ENCODE data around the gene ERC2.

The ERC2 gene

GRCh38 chr3:55813268-55814097, 654.8 kb downstream of the ERC2 start:
- DNase-seq: no peak

- no peak for DNase-seq
Observed at GRCh38 chr3:55812394-55813013, 655.8 kb downstream of the ERC2 start.

GRCh38 chr3:55807210-55807609, 661.1 kb downstream of the ERC2 start:
- DNase-seq: no peak

- DNase-seq: no peak
Observed at GRCh38 chr3:55805169-55805568, 663.1 kb downstream of the ERC2 start.

- no peak for DNase-seq
Observed at GRCh38 chr3:55804170-55805095, 663.8 kb downstream of the ERC2 start.

- DNase-seq: no peak
Observed at GRCh38 chr3:55802816-55803215, 665.5 kb downstream of the ERC2 start.

- no peak for DNase-seq
Observed at GRCh38 chr3:55801676-55802075, 666.6 kb downstream of the ERC2 start.

GRCh38 chr3:55801068-55801467, 667.2 kb downstream of the ERC2 start:
- no peak for DNase-seq

GRCh38 chr3:55797775-55798174, 670.5 kb downstream of the ERC2 start:
- DNase-seq: no peak

- no peak for DNase-seq
Observed at GRCh38 chr3:55797084-55797483, 671.2 kb downstream of the ERC2 start.

- DNase-seq: no peak
Observed at GRCh38 chr3:55796533-55796932, 671.7 kb downstream of the ERC2 start.

GRCh38 chr3:55795746-55796145, 672.5 kb downstream of the ERC2 start:
- DNase-seq: no peak

GRCh38 chr3:55795296-55795695, 673.0 kb downstream of the ERC2 start:
- DNase-seq: no peak

GRCh38 chr3:55792742-55793141, 675.5 kb downstream of the ERC2 start:
- DNase-seq: no peak

- DNase-seq: no peak
Observed at GRCh38 chr3:55792009-55792408, 676.3 kb downstream of the ERC2 start.

- no peak for DNase-seq
Observed at GRCh38 chr3:55790596-55791350, 677.5 kb downstream of the ERC2 start.

- DNase-seq: no peak
Observed at GRCh38 chr3:55789516-55789915, 678.8 kb downstream of the ERC2 start.

- no peak for DNase-seq
Observed at GRCh38 chr3:55782807-55783206, 685.5 kb downstream of the ERC2 start.

GRCh38 chr3:55782351-55782750, 685.9 kb downstream of the ERC2 start:
- no peak for DNase-seq

- DNase-seq: no peak
Observed at GRCh38 chr3:55780913-55781312, 687.4 kb downstream of the ERC2 start.

- no peak for DNase-seq
Observed at GRCh38 chr3:55779543-55779942, 688.7 kb downstream of the ERC2 start.

GRCh38 chr3:55775366-55776154, 692.7 kb downstream of the ERC2 start:
- no peak for DNase-seq
